ENCODE data around the gene THAP10. TPM values are rescaled to one million over a fixed set of nuclear protein-coding genes. Genes with fewer than 3 reads are reported as not detected.

THAP10 gene
- total and polyA plus RNA-seq, 9 of the 15 experiments (the other 6 are each of a cell fraction or from before 2014, with no cell fraction given), result 0.04 to 0.28 (median 0.09) TPM; not detected in 3

GRCh38 chr15:70867911-70868467, 24.2 kb downstream of the THAP10 start:
- Histone ChIP-seq H2AFZ (ENCODE audit: low read depth, low read length) (no peak overlapping the region), H3K4me3 (no peak overlapping the region), H3K4me1 (replicated peaks in 1 of 2; ENCODE audit: control insufficient read depth in 2 of 2, insufficient read depth in 2 of 2, low read length in 2 of 2) (no peaks in the 10 kb centered on the region), H4K20me1 (replicated peaks; ENCODE audit: control insufficient read depth, insufficient read depth, low read length) (no peaks in the 10 kb centered on the region), H3K79me2 (ENCODE audit: control insufficient read depth, insufficient read depth, low read length) (no peaks in the 10 kb centered on the region), H3K9ac (ENCODE audit: insufficient read depth in 1 of 2, low read depth in 2 of 2, low read length in 2 of 2) (no peak overlapping the region), H3K4me2 (ENCODE audit: insufficient read depth, low read length) (no peak overlapping the region), H3K9me1 (ENCODE audit: control insufficient read depth, insufficient read depth, low read length) (no peaks in the 10 kb centered on the region), H3K27me3 (ENCODE audit: control insufficient read depth in 2 of 2, insufficient read depth in 2 of 2, low read length in 2 of 2) (no peaks in the 10 kb centered on the region), H3K27ac (ENCODE audit: extremely low read depth, low read depth, low read length) (no peak overlapping the region), H3K9me3 (replicated peaks; ENCODE audit: control insufficient read depth, insufficient read depth, low read depth, low read length) (no peaks in the 10 kb centered on the region), H3K36me3 (ENCODE audit: control insufficient read depth, insufficient read depth, low read length) (no peaks in the 10 kb centered on the region)
- FAIRE-seq (no peak), ATAC-seq (no peak), DNase-seq (ENCODE audit: extremely low read depth in 1 of 4, low spot score in 3 of 4) (no peak)
- BruUV-seq (replicated peaks), result no TSS peak
- 1% methylated on average over 6 of the region's 6 CpGs for WGBS (ENCODE audit: insufficient coverage, low coverage, missing lambda C conversion rate)
- intact Hi-C loops (cut with micrococcal nuclease), result no loop called here
- ChIA-PET CTCF (ENCODE audit: low intra/inter-chr PET ratio) (no interaction called here), POLR2A (no interaction called here)
- in situ Hi-C loops (cut with MboI), result no loop called here
- TF ChIP-seq KLF10 (CRISPR knock-in tag; IDR thresholded peaks at IDR 0.05) (no peak), ZNF76 (CRISPR knock-in tag; IDR thresholded peaks at IDR 0.05; ENCODE audit: borderline replicate concordance) (no peak), MEIS2 (IDR thresholded peaks at IDR 0.05; ENCODE audit: partially characterized antibody) (no peak), ZFP1 (CRISPR knock-in tag; IDR thresholded peaks at IDR 0.05) (no peak), RAD21 (CRISPR knock-in tag; conservative IDR thresholded peaks at IDR 0.05 in 1 of 2, IDR thresholded peaks at IDR 0.05 in 1 of 2) (no peak), ZNF253 (CRISPR knock-in tag; conservative IDR thresholded peaks at IDR 0.05) (no peak), ATF7 (IDR thresholded peaks at IDR 0.05) (no peak), PML (IDR thresholded peaks at IDR 0.05; ENCODE audit: low read length) (no peak), USF1 (CRISPR knock-in tag; IDR thresholded peaks at IDR 0.05) (no peak), HES1 (IDR thresholded peaks at IDR 0.05; ENCODE audit: low read depth) (no peak), PYGO2 (tag; IDR thresholded peaks at IDR 0.05) (no peak), U2AF2 (optimal IDR thresholded peaks at IDR 0.05; ENCODE audit: low read depth, low read length) (no peak)
- TF ChIP-seq, protein P1, sequence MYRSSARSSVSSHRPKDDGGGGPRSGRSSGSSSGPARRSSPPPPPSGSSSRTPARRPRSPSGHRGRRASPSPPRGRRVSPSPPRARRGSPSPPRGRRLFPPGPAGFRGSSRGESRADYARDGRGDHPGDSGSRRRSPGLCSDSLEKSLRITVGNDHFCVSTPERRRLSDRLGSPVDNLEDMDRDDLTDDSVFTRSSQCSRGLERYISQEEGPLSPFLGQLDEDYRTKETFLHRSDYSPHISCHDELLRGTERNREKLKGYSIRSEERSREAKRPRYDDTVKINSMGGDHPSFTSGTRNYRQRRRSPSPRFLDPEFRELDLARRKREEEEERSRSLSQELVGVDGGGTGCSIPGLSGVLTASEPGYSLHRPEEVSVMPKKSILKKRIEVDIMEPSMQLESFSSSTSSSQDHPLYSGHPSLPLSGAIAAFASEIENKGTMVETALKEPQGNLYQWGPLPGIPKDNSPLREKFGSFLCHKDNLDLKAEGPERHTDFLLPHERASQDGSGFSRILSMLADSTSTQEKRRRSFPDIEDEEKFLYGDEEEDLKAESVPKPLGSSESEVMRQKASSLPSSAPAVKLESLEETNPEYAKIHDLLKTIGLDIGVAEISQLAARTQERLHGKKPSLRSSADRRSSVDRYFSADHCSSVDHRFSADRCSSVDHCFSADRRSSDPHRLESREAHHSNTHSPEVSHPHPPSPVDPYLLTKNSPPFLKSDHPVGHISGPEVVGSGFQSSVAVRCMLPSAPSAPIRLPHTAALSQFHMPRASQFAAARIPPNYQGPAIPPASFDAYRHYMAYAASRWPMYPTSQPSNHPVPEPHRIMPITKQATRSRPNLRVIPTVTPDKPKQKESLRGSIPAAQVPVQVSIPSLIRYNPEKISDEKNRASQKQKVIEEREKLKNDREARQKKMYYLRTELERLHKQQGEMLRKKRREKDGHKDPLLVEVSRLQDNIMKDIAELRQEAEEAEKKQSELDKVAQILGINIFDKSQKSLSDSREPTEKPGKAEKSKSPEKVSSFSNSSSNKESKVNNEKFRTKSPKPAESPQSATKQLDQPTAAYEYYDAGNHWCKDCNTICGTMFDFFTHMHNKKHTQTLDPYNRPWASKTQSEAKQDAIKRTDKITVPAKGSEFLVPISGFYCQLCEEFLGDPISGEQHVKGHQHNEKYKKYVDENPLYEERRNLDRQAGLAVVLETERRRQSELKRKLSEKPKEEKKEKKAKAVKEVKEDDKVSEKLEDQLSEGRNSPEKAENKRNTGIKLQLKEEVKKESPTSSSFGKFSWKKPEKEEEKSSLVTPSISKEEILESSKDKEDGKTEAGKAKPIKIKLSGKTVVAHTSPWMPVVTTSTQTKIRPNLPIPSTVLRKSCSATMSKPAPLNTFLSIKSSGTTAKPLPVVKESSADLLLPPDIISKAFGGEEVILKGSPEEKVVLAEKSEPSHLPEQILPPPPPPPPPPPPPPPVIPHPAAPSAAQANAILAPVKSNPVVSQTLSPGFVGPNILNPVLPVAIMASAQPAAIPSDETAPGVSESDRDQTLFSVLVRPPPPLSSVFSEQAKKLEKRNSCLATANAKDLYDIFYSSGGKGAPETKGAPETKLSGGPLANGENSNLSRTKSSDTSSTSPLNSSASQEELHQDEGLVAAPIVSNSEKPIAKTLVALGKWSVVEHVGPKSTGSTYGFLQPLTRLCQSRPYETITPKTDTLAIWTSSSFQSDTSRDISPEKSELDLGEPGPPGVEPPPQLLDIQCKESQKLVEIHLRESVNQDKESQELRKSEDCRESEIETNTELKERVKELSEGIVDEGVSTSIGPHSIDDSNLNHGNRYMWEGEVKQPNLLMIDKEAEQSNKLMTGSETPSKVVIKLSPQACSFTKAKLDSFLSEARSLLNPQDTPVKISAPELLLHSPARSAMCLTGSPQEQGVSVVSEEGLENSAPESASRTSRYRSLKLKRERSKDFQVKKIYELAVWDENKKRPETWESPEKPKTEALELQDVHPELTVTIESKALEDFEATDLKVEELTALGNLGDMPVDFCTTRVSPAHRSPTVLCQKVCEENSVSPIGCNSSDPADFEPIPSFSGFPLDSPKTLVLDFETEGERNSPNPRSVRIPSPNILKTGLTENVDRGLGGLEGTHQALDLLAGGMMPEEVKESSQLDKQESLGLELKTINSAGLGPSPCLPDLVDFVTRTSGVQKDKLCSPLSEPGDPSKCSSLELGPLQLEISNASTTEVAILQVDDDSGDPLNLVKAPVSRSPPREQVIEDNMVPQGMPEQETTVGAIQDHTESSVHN (IDR thresholded peaks at IDR 0.05; ENCODE audit: borderline replicate concordance in 1 of 2, low read depth in 1 of 2), result no peak

Data from K562 (cell line).